Measurements from ENCODE around the gene LGR4.

- TF ChIP-seq CTCF (IDR thresholded peaks at IDR 0.05; ENCODE audit: low read depth, low read length, poor library complexity, severe bottlenecking) (no peak), EZH2phosphoT487 (IDR thresholded peaks at IDR 0.05; ENCODE audit: borderline replicate concordance, low read length) (no peak)
Measured at GRCh38 chr11:27458182-27458581, 14.4 kb downstream of the LGR4 start.

Measured in DOHH2 (cell line).